22Rv1 (cell line): ENCODE measurements around the gene EPB41L4B.
"Not testable (repeated sequence)": the region's sequence is repeated elsewhere in the genome, so short reads cannot be mapped to it uniquely, and the experiment has no call there.

Experiments
- H3K27ac ChIP-seq: fragments of 450-650 bp; 2 replicates; pipeline ENCODE4 v1.5.1; 2017
- CTCF ChIP-seq: fragments of 450-650 bp; IDR thresholded peaks from 2 replicates; pipeline ENCODE4 v1.5.1; 2017; ENCODE audit warnings: mild to moderate bottlenecking
- ZFX ChIP-seq: fragments of 450-650 bp; IDR thresholded peaks from 2 replicates; pipeline ENCODE4 v1.6.1; 2017; ENCODE audit warnings: antibody characterized with exemption, borderline replicate concordance

The EPB41L4B gene

DNA sequence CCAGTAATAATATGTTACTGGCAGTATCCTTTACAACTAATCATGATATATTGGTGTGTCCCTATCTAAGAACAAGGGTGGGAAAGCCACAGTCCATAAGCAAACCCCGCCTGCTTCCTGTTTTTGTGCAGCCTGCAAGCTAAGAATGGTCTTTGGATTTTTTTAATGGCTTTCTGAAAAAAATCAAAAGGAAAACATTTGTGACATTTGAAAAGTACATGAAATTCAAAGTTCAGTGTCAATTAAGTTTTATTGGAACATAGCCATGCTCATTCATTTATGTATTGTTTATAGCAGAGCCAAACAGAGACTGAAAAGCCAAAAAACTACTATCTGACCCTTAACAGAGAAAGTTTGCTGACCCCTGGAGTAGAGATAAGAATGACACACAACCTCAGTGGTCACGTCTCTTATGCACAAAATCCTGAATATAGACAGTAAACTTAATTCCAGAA lies 188.3 kb downstream of the EPB41L4B start:
- no peak overlapping the region for H3K27ac ChIP-seq
- TF ChIP-seq ZFX (no peak), CTCF (no peak)

DNA sequence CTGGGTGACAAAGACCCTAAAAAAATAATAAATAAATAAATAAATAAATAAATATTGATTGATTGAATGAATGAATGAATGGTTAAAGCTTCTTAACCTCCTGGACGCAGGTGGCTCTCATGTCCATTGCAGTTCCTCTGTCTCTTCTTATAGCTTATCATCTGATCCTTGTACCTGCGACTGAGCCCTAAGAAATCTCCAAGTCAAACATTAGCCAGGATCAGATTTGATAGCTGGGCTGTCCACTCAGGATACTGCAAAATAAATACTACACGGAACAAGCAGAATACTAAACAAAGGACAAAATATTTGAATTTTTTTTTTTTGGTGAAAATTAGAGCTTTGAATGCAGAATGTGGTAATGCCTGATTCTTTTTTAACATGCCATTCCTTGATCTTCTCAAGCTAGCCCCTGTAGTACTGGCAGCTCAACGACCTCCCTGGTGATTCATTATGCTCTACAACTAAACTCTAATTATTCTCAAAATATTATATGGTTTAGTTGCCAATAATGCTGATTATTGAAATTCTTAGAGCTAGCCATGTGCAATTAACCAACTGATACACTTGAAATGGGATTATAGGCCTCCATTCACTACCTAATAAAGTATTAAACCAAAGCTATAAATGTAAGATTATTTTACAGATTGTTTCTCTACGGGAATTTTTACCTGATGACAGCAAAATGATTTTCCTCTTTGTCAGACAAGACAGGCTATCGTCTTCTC lies 191.2 kb downstream of the EPB41L4B start:
- no peak overlapping the region for H3K27ac ChIP-seq
- no peak for TF ChIP-seq CTCF
- TF ChIP-seq ZFX: no peak

DNA sequence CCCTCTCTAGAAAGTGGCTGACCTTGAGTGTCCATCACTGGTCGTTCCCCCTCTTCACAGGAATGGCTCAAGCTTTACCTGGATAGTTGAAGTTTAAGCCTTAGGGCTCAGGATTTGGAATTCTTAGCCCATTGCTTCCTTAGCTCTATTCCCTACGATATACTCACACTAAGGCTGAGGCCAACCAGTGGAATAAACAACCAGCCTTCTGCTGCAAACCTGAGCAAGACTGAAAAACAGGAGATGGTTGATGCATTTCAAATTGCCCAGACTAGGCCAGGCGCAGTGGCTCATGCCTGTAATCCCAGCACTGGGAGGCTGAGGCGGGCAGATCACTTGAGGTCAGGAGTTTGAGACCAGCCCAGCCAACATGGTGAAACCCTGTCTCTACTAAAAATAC lies 194.2 kb downstream of the EPB41L4B start:
- not testable (repeated sequence) for H3K27ac ChIP-seq

GRCh38 chr9:109124121-109124520 lies 196.7 kb downstream of the EPB41L4B start:
- H3K27ac ChIP-seq: no peak overlapping the region
- TF ChIP-seq CTCF (no peak), ZFX (no peak)

DNA sequence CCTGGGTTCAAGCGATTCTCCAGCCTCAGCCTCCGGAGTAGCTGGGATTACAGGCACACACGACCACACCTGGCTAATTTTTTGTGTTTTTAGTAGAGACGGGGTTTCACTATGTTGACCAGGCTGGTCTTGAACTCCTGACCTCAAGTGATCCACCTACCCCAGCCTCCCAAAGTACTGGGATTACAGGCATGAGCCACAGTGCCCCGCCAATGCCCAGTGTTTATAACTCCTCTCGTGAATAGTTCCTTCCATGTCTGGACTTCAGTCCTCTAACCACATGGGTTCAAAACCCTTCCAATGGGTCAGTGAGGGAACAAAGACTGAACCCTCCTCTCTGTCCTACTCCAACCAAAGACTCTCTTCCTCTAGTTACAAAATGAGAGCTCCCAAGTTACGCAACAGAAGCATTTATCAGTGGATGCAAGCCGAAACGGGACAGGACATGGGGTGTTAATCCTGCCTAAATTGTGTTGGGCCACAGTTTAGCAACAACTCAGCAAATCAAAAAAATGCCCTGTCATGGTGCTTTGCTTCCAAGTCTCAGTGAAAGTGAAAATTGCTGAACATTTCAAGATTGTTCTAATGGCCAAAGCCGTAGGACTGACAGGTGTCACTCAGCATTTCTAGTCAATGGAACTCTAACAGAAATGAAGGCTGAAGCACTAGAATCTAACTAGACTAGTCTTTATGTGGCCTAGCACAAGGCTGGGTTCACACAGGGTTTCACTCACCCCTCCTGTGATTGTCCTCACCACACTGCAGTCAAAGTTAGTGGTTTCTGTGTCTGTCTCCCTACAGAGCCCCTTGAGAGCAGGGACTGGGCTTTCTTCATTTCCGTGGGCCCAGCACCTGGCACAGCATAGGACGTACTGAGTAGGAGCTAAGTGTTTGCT lies 197.9 kb downstream of the EPB41L4B start:
- TF ChIP-seq CTCF: no peak
- no peak for TF ChIP-seq ZFX
- H3K27ac ChIP-seq: no peak overlapping the region
